ENCODE measurements around the gene KRT3. TPM values are rescaled to one million over a fixed set of nuclear protein-coding genes. Genes with fewer than 3 reads are reported as not detected.

The KRT3 gene
- polyA plus RNA-seq, 3 donors = not detected

GRCh38 chr12:52797529-52797894, 1.6 kb upstream of the KRT3 start:
- peaks cover 0 to 2% (median 0%) of the 10 kb centered on the region in 7 donors for H3K9me3 Mint-ChIP-seq
- TF ChIP-seq CTCF (IDR thresholded peaks at IDR 0.05) = no peak
- H3K27ac ChIP-seq (ENCODE audit: low read depth in 1 of 2, low read length in 2 of 2) = no peak overlapping the region

GRCh38 chr12:52796839-52797528, 1.1 kb upstream of the KRT3 start:
- no peaks in the 10 kb centered on the region for H3K4me1 Mint-ChIP-seq
- Histone ChIP-seq H3K4me1 (ENCODE audit: control insufficient read depth in 1 of 2, insufficient read depth in 2 of 2, low read length in 2 of 2) (no peaks in the 10 kb centered on the region), H3K79me2 (ENCODE audit: insufficient read depth, low read length) (no peaks in the 10 kb centered on the region), H3K4me2 (replicated peaks; ENCODE audit: extremely low read depth, low read length, poor library complexity, severe bottlenecking) (no peak overlapping the region), H4K20me1 (ENCODE audit: insufficient read depth, low read length) (no peaks in the 10 kb centered on the region), H3K9me3 (replicated peaks in 1 of 2; ENCODE audit: control insufficient read depth in 1 of 2, insufficient read depth in 1 of 2, low read length in 2 of 2) (no peaks in the 10 kb centered on the region), H3K36me3 (replicated peaks in 1 of 2; ENCODE audit: control insufficient read depth in 1 of 2, insufficient read depth in 2 of 2, low read length in 2 of 2) (no peaks in the 10 kb centered on the region), H3K9ac (ENCODE audit: insufficient read depth, low read length, poor library complexity, severe bottlenecking) (no peak overlapping the region), H3K4me3 (replicated peaks in 1 of 3; ENCODE audit: low read depth in 2 of 3, low read length in 3 of 3) (no peak overlapping the region), H2AFZ (ENCODE audit: insufficient read depth, low read depth, low read length, poor library complexity, severe bottlenecking) (no peak overlapping the region), H3K27me3 (ENCODE audit: control insufficient read depth in 2 of 2, insufficient read depth in 2 of 2, low read length in 2 of 2) (no peaks in the 10 kb centered on the region), H3K27ac (ENCODE audit: low read depth in 1 of 2, low read length in 2 of 2) (no peak overlapping the region)
- H3K4me3 Mint-ChIP-seq = no peak overlapping the region
- no peak for DNase-seq
- intact Hi-C loops (cut with micrococcal nuclease) = no loop called here
- no peak overlapping the region for H3K27ac Mint-ChIP-seq
- WGBS (ENCODE audit: insufficient coverage) = no CpG with 5 or more reads among the region's 3 CpGs
- H3K9me3 Mint-ChIP-seq = peaks cover 0 to 2% (median 0%) of the 10 kb centered on the region in 7 donors
- H3K36me3 Mint-ChIP-seq = no peaks in the 10 kb centered on the region
- peaks cover 5 to 9% (median 7%) of the 10 kb centered on the region in 3 donors for H3K27me3 Mint-ChIP-seq (ENCODE audit: low read depth in 3 of 3)
- no peak for TF ChIP-seq CTCF (IDR thresholded peaks at IDR 0.05)

More at GRCh38 chr12:52797529-52797894, 1.6 kb upstream of the KRT3 start:
- Mint-ChIP-seq H3K27me3 (ENCODE audit: low read depth in 3 of 3) (peaks cover 5 to 9% (median 7%) of the 10 kb centered on the region in 3 donors), H3K4me1 (no peaks in the 10 kb centered on the region), H3K27ac (no peak overlapping the region), H3K4me3 (no peak overlapping the region), H3K36me3 (no peaks in the 10 kb centered on the region)
- H3K27me3 ChIP-seq (ENCODE audit: control insufficient read depth in 2 of 2, insufficient read depth in 2 of 2, low read length in 2 of 2) = no peaks in the 10 kb centered on the region
- no peak for DNase-seq
- H3K79me2 ChIP-seq (ENCODE audit: insufficient read depth, low read length) = no peaks in the 10 kb centered on the region
- intact Hi-C loops (cut with micrococcal nuclease) = no loop called here
- no peak overlapping the region for H3K9ac ChIP-seq (ENCODE audit: insufficient read depth, low read length, poor library complexity, severe bottlenecking)
- H3K9me3 ChIP-seq (replicated peaks in 1 of 2; ENCODE audit: control insufficient read depth in 1 of 2, insufficient read depth in 1 of 2, low read length in 2 of 2) = no peaks in the 10 kb centered on the region
- H2AFZ ChIP-seq (ENCODE audit: insufficient read depth, low read depth, low read length, poor library complexity, severe bottlenecking) = no peak overlapping the region
- H3K4me2 ChIP-seq (replicated peaks; ENCODE audit: extremely low read depth, low read length, poor library complexity, severe bottlenecking) = no peak overlapping the region
- H3K4me3 ChIP-seq (replicated peaks in 1 of 3; ENCODE audit: low read depth in 2 of 3, low read length in 3 of 3) = no peak overlapping the region
- H4K20me1 ChIP-seq (ENCODE audit: insufficient read depth, low read length) = no peaks in the 10 kb centered on the region
- H3K36me3 ChIP-seq (replicated peaks in 1 of 2; ENCODE audit: control insufficient read depth in 1 of 2, insufficient read depth in 2 of 2, low read length in 2 of 2) = no peaks in the 10 kb centered on the region
- H3K4me1 ChIP-seq (ENCODE audit: control insufficient read depth in 1 of 2, insufficient read depth in 2 of 2, low read length in 2 of 2) = no peaks in the 10 kb centered on the region
